Measurements from ENCODE around the gene RHOBTB3.

RHOBTB3 gene

DNA sequence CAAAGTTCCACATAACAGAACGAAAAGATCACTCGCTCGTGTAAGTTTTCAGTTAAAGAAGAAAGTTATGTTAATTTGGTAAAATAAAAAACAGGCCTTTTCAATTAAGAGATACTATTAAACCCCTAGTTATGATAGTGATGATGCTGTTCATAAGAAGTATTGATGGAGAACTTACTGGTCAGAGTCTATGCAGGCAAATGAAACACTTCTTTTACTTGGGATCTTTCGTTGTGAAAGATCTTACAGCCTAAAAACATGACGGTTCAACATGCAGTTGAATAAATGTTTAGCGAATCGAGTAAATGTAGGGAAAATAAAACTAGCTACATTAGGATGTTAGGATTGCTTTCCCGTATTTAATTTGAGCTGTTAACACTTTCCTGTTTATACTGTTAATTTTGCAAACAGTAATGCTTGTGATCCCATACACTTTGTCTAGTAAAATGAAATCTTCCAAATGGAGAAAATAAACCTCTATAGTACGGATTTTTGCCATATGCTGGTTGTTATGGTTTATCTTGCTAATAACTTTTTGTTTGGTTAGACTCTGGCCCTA, 2.0 kb downstream of the RHOBTB3 start:
- DNase-seq, result no peak

DNA sequence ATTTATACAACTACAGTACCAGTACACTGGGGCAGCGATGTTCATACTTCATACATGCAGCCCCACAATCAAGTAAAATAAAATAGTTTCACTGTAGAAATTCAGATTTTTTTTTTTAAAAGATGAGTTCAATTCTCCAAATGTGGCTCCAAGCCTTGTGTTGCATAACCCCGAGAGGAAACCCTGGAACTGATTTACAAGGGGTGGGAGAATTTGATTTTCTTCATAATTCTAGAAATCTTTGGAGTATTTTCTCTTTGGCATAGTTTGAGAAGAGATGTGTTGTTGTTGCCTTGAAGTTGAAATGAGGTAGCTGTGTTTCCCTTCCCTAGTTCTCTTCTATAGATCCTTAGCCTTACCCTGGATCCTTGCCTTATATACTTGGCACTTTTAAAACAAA, 3.1 kb downstream of the RHOBTB3 start:
- no peak for DNase-seq

DNA sequence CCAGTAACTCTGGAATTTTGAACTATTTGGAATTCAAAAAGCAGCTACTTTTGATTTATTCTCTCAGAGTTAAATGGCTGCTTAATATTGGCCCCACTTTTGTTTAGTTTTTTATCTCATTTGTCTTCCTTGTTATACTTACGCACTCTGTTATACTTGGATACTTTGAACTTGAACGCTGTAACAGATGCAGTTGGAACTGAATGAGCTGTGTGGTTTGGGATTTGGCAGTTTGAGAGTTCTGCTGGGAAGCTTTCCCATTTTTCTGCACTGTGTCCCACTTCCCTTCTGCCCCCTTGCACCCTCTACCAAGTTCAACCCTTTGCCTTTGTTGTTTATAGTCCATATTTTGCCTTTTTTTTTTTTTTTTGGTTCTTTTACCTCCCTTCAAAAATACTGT, 3.8 kb downstream of the RHOBTB3 start:
- no peak for DNase-seq

DNA sequence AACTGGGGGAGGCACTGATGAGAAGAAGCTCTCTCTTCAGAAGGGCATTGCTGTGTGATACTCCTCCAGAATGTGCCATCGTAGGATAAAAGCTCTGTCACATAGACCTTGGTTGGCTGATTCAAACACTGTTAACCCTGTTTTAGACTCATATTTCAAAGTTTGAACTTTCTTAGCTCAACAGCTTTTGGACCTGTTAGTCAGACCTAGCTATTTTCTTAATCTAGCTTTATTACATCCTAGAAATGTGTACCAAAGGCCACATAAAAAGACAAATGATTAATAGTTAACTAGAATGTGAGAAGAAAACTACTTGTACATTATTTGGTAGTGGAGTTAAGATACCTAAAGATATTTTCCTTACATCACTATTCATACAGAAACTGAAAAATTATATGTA, 4.3 kb downstream of the RHOBTB3 start:
- no peak for DNase-seq

- DNase-seq, result no peak
Observed at GRCh38 chr5:95738072-95738471, 6.9 kb downstream of the RHOBTB3 start.

- no peak for DNase-seq
Observed at GRCh38 chr5:95738834-95739233, 7.7 kb downstream of the RHOBTB3 start.

DNA sequence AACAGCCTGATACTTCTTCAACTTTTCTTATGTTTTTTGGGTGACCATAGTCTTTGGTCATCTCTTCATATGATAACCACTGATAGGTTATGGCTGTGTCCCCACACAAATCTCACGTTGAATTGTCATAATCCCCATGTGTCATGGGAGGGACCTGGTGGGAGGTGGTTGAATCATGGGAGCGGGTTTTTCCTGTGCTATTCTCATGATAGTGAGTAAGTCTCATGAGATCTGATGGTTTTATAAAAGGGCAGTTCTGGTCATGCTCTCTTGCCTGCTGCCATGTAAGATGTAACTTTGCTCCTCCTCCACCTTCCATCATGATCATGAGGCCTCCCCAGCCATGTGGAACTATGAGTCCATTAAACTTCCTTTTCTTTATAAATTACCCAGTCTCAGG, 8.7 kb downstream of the RHOBTB3 start:
- DNase-seq, result no peak

GRCh38 chr5:95741458-95741857, 10.3 kb downstream of the RHOBTB3 start:
- no peak for DNase-seq

GRCh38 chr5:95743232-95743631, 12.1 kb downstream of the RHOBTB3 start:
- DNase-seq, result no peak

DNA sequence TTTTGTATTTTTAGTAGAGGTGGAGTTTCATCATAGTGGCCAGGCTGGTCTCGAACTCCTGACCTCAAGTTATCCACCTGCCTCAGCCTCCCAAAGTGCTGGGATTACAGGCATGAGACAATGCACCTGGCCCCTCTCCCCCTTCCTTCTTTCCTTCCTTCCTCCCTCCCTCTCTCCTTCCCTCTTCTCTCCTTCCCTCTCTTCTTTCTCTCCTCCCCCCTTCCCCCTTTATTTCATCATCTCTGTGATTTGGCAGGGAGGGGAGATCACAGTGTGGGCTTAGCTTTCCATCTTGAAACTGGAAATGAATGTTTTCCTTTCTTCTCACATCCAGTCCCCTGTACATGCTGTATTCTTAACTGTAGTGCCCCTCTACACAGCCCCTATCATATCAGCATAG, 12.7 kb downstream of the RHOBTB3 start:
- no peak for DNase-seq

GRCh38 chr5:95746194-95746593, 15.1 kb downstream of the RHOBTB3 start:
- no peak for DNase-seq

- DNase-seq, result no peak
Observed at GRCh38 chr5:95746722-95747679, 15.9 kb downstream of the RHOBTB3 start.

GRCh38 chr5:95748133-95748532, 17.0 kb downstream of the RHOBTB3 start:
- no peak for DNase-seq

DNA sequence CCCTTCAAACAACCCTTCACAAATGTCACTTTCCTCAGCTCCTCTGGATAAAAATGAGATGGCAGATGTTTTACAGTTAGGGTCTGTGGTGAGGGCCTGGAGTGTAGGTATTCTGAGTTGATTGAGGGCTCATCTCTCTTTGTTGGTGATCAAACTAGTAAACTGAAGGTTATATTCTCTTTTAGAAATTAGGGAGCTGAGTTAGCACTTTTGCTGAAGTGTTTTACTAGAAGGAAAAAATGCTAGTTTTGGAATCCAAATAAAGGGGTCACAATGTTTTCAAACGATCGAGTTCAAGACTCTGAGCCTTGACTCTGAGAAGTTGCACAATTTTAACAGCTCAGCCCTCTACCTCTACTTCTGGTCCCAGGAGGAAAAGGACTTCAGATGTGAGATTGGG, 23.4 kb downstream of the RHOBTB3 start:
- DNase-seq, result no peak

DNA sequence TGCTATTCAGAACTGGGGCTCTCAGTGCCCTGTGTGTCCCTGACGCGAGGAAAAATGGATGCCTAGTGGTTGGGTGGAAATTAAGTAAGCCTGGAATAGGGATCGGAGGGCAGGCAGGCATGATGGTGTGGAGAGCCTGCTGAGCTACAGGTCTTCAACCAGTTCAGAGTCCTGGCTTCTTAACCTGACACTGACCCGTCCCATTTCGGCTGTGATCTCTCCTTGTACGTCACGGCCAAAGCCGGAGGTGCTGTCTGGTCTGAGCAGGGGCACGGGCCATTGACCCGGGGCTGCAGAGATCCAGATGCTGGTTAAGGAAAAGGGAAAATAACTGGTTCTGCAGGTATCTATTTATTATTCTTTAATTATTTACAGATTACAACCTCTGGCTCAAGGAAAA, 27.9 kb downstream of the RHOBTB3 start:
- DNase-seq, result no peak

DNA sequence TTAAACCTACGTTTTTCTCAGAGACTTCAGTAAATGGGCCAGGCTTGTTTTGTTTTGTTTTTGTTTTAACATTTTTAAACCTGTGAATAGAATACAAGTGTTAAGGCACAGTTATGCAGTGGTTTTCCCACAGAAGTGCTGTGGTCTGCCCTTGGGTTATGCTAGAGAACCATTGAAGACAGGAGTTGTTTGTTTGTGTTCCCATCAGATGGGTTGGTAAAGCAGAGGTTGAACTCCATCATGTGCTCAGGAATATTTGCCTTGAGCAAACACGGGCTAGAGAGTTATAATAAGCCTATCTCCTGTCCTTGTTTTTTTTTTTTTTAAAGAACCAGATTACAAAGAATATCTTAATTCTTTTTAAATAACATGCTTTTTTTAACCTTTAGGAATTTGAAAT, 28.5 kb downstream of the RHOBTB3 start:
- DNase-seq, result no peak

GRCh38 chr5:95760273-95761191, 29.4 kb downstream of the RHOBTB3 start:
- no peak for DNase-seq

DNA sequence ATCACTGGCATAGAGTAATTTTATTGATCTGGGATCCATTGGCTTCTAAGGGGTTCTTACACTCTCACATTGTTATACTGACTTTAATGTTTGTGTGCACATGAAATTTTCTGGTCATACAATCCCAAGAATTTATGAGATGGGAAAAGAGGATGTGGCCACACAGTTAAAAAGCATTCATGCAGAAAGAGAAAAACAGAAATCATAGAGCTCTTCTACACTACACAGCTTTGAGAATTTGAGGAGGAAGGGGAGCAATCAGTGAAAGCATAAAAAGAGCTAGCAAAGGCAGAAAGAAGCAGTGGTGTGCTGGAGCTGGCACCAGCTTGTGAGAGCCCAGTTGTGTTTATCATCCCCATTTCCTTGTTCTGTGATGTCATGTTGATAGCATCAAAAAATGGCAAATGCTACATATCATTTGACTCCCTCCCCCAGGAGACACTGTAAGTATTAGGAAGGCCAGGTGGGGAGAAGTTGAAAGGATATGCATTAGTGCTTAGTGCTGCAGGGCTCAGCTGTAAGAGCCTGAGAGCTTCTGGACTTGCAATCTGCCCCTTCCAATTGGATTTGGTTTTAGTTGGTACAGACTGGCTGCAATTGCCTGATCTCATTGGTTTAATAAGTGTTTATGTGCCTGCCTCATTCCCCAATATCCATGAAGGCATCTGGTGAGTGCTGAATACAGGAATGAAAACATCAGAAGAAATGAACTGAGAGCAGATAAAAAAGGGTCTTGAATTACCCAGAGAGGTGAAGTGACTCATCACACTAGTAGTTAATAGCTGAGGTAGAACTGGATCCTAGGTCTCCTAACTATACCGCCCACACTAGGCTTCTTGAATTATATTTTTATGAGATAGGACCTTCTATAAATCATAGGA, 30.9 kb downstream of the RHOBTB3 start:
- DNase-seq, result no peak

DNA sequence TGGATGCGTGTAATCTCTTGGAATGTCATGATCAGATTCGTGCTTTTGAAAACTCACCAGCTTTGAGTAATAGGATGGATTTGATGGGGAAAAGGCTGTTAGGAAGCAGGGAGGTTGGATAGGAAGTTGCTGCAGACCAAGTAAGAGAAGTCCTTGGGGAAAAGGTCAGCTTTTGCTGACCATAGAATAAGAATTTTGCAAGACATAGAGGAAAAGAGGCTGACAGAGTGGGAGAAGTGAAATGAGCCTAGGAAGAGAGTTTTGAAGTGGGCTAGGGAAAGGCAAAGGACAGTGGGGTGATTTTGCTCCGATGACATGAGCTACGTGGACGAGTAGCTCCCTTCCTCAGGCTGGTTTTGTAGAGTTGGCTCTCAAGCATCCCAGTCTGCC, 31.5 kb downstream of the RHOBTB3 start:
- no peak for DNase-seq

- no peak for DNase-seq
Observed at GRCh38 chr5:95763941-95764340, 32.8 kb downstream of the RHOBTB3 start.

- DNase-seq, result no peak
Observed at GRCh38 chr5:95768731-95769130, 37.6 kb downstream of the RHOBTB3 start.

Measured in stimulated activated CD4-positive, alpha-beta T cell treated with anti-CD3 and anti-CD28 coated beads, Interleukin-2, amount 100 ng/mL, for 48 hours (primary cell).